Measurements from ENCODE around the gene ZNF286A. TPM values are rescaled to one million over a fixed set of nuclear protein-coding genes. Genes with fewer than 3 reads are reported as not detected.
A peak's percentile ranks its signal among the peaks of the same experiment; 100 is the strongest.
"Not testable (repeated sequence)": the region's sequence is repeated elsewhere in the genome, so short reads cannot be mapped to it uniquely, and the experiment has no call there.

The ZNF286A gene
- total and polyA plus RNA-seq, 2 donors (not counting 3 experiments of a cell fraction or from before 2014, with no cell fraction given) = 11.7 to 46.5 TPM

DNA sequence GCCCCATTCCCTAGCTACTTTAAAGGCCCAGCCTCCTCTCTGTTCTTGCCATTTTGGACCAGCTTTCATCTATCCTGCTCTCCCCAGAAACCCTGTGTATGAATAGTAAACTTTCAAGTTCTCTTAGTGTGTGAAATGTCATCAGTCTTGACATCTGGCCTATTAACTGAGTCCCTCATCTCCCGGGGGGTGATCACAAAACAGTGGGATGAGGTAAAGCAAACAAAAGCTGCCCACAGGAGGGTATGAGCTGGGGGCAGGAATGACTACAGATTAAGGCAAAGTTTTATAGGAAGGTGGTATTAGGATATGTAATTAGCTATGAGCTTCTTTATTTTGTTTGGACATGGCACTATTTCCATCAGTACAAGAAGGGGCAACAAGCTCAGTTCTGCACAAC is 24.9 kb upstream of the ZNF286A start:
- intact Hi-C loops (cut with micrococcal nuclease); H3K4me1 ChIP-seq (ENCODE audit: control insufficient read depth, extremely low read depth, insufficient read depth, low read length); H3K27me3 ChIP-seq (ENCODE audit: control insufficient read depth in 2 of 2, insufficient read depth in 2 of 2, low read length in 2 of 2); H3K4me2 ChIP-seq (ENCODE audit: insufficient read depth, low read length); H3K9me1 ChIP-seq (replicated peaks; ENCODE audit: control insufficient read depth, extremely low read depth, insufficient read depth, low read length); CTCF ChIA-PET; H3K79me2 ChIP-seq (ENCODE audit: control insufficient read depth, insufficient read depth, low read length); H3K27ac ChIP-seq (ENCODE audit: insufficient read depth, low read depth, low read length); H4K20me1 ChIP-seq (replicated peaks; ENCODE audit: control insufficient read depth, extremely low read depth, insufficient read depth, low read length); H2AFZ ChIP-seq (ENCODE audit: low read depth, low read length); POLR2A ChIA-PET; H3K9ac ChIP-seq (replicated peaks; ENCODE audit: extremely low read depth, insufficient read depth, low read length); FAIRE-seq; H3K4me3 ChIP-seq (replicated peaks in 1 of 3; ENCODE audit: insufficient read depth in 1 of 3, low read depth in 1 of 3, low read length in 3 of 3); H3K9me3 ChIP-seq (replicated peaks; ENCODE audit: control insufficient read depth, insufficient read depth, low read length); BruUV-seq (replicated peaks); H3K36me3 ChIP-seq (ENCODE audit: control insufficient read depth in 2 of 2, extremely low read depth in 1 of 2, insufficient read depth in 2 of 2, low read length in 2 of 2); dilution Hi-C loops (cut with MboI; ENCODE audit: extremely low pct_ligation_motif_present, low sequenced_read_pairs); DNase-seq (ENCODE audit: low read depth, low spot score): not testable (repeated sequence)

DNA sequence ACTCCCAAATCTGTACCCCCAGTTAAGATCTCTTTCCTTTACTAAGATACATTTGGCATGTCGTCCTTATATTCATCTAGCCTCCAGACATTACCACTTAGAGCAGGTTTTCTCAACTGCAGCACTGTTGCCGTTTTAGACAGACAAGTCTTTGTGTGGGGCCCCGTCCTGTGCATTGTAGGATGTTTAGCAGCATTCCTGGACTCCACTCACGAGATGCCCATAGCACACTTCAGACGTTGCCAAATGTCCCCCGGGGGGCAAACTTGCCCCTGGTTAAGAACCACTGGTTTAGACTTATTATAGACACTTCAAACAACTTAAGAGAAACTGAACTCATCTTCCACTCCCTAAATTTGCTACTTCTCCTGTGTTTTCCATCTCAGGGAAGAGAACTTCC is 23.6 kb upstream of the ZNF286A start:
- CTCF ChIA-PET = not testable (repeated sequence)

DNA sequence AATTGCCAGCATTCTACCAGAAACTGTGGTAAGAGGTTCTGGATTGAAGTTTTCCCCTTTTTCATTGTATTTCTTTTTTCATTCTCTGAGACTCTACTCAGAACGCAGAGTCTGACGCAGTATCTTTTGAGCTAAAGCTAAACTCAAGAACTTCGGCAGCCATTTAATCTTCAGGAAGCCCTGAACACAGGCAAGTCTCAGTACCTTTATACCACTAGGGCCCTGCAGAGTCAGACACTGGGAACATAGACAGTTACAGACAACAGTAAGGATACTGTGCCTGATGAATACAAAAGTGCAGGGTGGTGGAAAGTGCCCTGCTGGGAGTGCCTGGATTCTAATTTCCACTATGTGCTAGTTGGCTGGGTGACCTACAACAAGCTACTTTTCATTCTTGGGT is 16.4 kb upstream of the ZNF286A start:
- H3K9me3 ChIP-seq (replicated peaks; ENCODE audit: control insufficient read depth, insufficient read depth, low read length); H3K4me1 ChIP-seq (ENCODE audit: control insufficient read depth, extremely low read depth, insufficient read depth, low read length); H3K4me3 ChIP-seq (replicated peaks in 1 of 3; ENCODE audit: insufficient read depth in 1 of 3, low read depth in 1 of 3, low read length in 3 of 3); H3K79me2 ChIP-seq (ENCODE audit: control insufficient read depth, insufficient read depth, low read length); H3K4me2 ChIP-seq (ENCODE audit: insufficient read depth, low read length); H3K27me3 ChIP-seq (ENCODE audit: control insufficient read depth in 2 of 2, insufficient read depth in 2 of 2, low read length in 2 of 2); dilution Hi-C loops (cut with MboI; ENCODE audit: extremely low pct_ligation_motif_present, low sequenced_read_pairs); H2AFZ ChIP-seq (ENCODE audit: low read depth, low read length); H3K27ac ChIP-seq (ENCODE audit: insufficient read depth, low read depth, low read length); H3K9ac ChIP-seq (replicated peaks; ENCODE audit: extremely low read depth, insufficient read depth, low read length); CTCF ChIA-PET; H4K20me1 ChIP-seq (replicated peaks; ENCODE audit: control insufficient read depth, extremely low read depth, insufficient read depth, low read length); BruUV-seq (replicated peaks); H3K36me3 ChIP-seq (ENCODE audit: control insufficient read depth in 2 of 2, extremely low read depth in 1 of 2, insufficient read depth in 2 of 2, low read length in 2 of 2); H3K9me1 ChIP-seq (replicated peaks; ENCODE audit: control insufficient read depth, extremely low read depth, insufficient read depth, low read length); DNase-seq (ENCODE audit: low read depth, low spot score); intact Hi-C loops (cut with micrococcal nuclease); POLR2A ChIA-PET: not testable (repeated sequence)
- FAIRE-seq = peak; percentile 12

More for the DNA sequence above, 23.6 kb upstream of the ZNF286A start:
- H3K4me3 ChIP-seq (replicated peaks in 1 of 3; ENCODE audit: insufficient read depth in 1 of 3, low read depth in 1 of 3, low read length in 3 of 3); H3K9me3 ChIP-seq (replicated peaks; ENCODE audit: control insufficient read depth, insufficient read depth, low read length); H3K27ac ChIP-seq (ENCODE audit: insufficient read depth, low read depth, low read length); H3K9me1 ChIP-seq (replicated peaks; ENCODE audit: control insufficient read depth, extremely low read depth, insufficient read depth, low read length); intact Hi-C loops (cut with micrococcal nuclease); POLR2A ChIA-PET; H4K20me1 ChIP-seq (replicated peaks; ENCODE audit: control insufficient read depth, extremely low read depth, insufficient read depth, low read length); H3K36me3 ChIP-seq (ENCODE audit: control insufficient read depth in 2 of 2, extremely low read depth in 1 of 2, insufficient read depth in 2 of 2, low read length in 2 of 2); H2AFZ ChIP-seq (ENCODE audit: low read depth, low read length); H3K4me1 ChIP-seq (ENCODE audit: control insufficient read depth, extremely low read depth, insufficient read depth, low read length); FAIRE-seq; dilution Hi-C loops (cut with MboI; ENCODE audit: extremely low pct_ligation_motif_present, low sequenced_read_pairs); H3K79me2 ChIP-seq (ENCODE audit: control insufficient read depth, insufficient read depth, low read length); H3K9ac ChIP-seq (replicated peaks; ENCODE audit: extremely low read depth, insufficient read depth, low read length); DNase-seq (ENCODE audit: low read depth, low spot score); BruUV-seq (replicated peaks); H3K4me2 ChIP-seq (ENCODE audit: insufficient read depth, low read length); H3K27me3 ChIP-seq (ENCODE audit: control insufficient read depth in 2 of 2, insufficient read depth in 2 of 2, low read length in 2 of 2): not testable (repeated sequence)

Measured in endothelial cell of umbilical vein (primary cell).